H9 (cell line): ENCODE measurements around the gene PBX4. TPM values are rescaled to one million over a fixed set of nuclear protein-coding genes. Genes with fewer than 3 reads are reported as not detected.

ENCODE experiments used
- DNase-seq: peaks from one replicate; pipeline ENCODE4 v3.0.0-alpha.2; 2017
- H2AFZ ChIP-seq: one replicate; pipeline ENCODE4 v1.6.1; 2013; ENCODE audit warnings: mild to moderate bottlenecking, low read length, control low read depth, moderate library complexity
- H2AK5ac ChIP-seq: 2 replicates; pipeline ENCODE4 v1.6.1; 2013; ENCODE audit warnings: low read length, control low read depth, mixed read lengths; ENCODE audit not compliant: insufficient read length
- H2BK120ac ChIP-seq: one replicate; pipeline ENCODE4 v1.6.1; 2013; ENCODE audit warnings: low read depth, mild to moderate bottlenecking, low read length, control low read depth, inconsistent platforms; ENCODE audit not compliant: poor library complexity, severe bottlenecking
- H2BK12ac ChIP-seq: 2 replicates; pipeline ENCODE4 v1.6.1; 2013; ENCODE audit warnings: low read length, control low read depth, mixed read lengths, low read depth; ENCODE audit not compliant: insufficient read length
- H2BK15ac ChIP-seq: 2 replicates; pipeline ENCODE4 v1.6.1; 2013; ENCODE audit warnings: low read depth, low read length, control low read depth
- H2BK20ac ChIP-seq: one replicate; pipeline ENCODE4 v1.6.1; 2013; ENCODE audit warnings: low read depth, mild to moderate bottlenecking, low read length, control low read depth, inconsistent platforms; ENCODE audit not compliant: poor library complexity, severe bottlenecking
- H2BK5ac ChIP-seq: 2 replicates; pipeline ENCODE4 v1.6.1; 2013; ENCODE audit warnings: low read length, control low read depth, mixed read lengths; ENCODE audit not compliant: insufficient read length
- H3K14ac ChIP-seq: 2 replicates; pipeline ENCODE4 v1.6.1; 2013; ENCODE audit warnings: low read length, control low read depth; ENCODE audit not compliant: insufficient read depth
- H3K18ac ChIP-seq: 2 replicates; pipeline ENCODE4 v1.6.1; 2013; ENCODE audit warnings: low read depth, mild to moderate bottlenecking, mixed read lengths, low read length, control low read depth; ENCODE audit not compliant: insufficient read length
- H3K23ac ChIP-seq: 2 replicates; pipeline ENCODE4 v1.6.1; 2013; ENCODE audit warnings: low read length, control low read depth, mixed read lengths, low read depth; ENCODE audit not compliant: insufficient read length
- H3K23me2 ChIP-seq: 2 replicates; pipeline ENCODE4 v1.6.1; 2013; ENCODE audit warnings: low read depth, mild to moderate bottlenecking, mixed read lengths, low read length, control low read depth; ENCODE audit not compliant: insufficient read length, poor library complexity, severe bottlenecking
- H3K27ac ChIP-seq: 2 replicates; pipeline ENCODE4 v1.5.1; 2013; ENCODE audit warnings: low read length, control low read depth, mixed read lengths, low read depth; ENCODE audit not compliant: insufficient read length
- H3K27me3 ChIP-seq: 2 replicates; pipeline ENCODE4 v1.6.1; 2013; ENCODE audit warnings: low read length, control low read depth, inconsistent platforms; ENCODE audit not compliant: insufficient read depth
- H3K4ac ChIP-seq: 2 replicates; pipeline ENCODE4 v1.6.1; 2013; ENCODE audit warnings: low read depth, mild to moderate bottlenecking, control low read depth, inconsistent platforms, low read length, moderate library complexity
- H3K4me1 ChIP-seq: 2 replicates; pipeline ENCODE4 v1.6.1; 2013; ENCODE audit warnings: low read length, control low read depth, inconsistent platforms; ENCODE audit not compliant: insufficient read depth
- H3K4me2 ChIP-seq: 2 replicates; pipeline ENCODE4 v1.6.1; 2013; ENCODE audit warnings: low read length, control low read depth, mixed read lengths; ENCODE audit not compliant: insufficient read length, insufficient read depth
- H3K56ac ChIP-seq: 2 replicates; pipeline ENCODE4 v1.6.1; 2013; ENCODE audit warnings: low read depth, mild to moderate bottlenecking, mixed read lengths, low read length, control low read depth; ENCODE audit not compliant: insufficient read length
- H3K79me1 ChIP-seq: 2 replicates; pipeline ENCODE4 v1.6.1; 2013; ENCODE audit warnings: low read depth, mild to moderate bottlenecking, moderate library complexity, low read length, control low read depth, inconsistent platforms; ENCODE audit not compliant: insufficient read depth, poor library complexity, severe bottlenecking
- H3K79me2 ChIP-seq: 2 replicates; pipeline ENCODE4 v1.6.1; 2013; ENCODE audit warnings: low read length, control low read depth, inconsistent platforms; ENCODE audit not compliant: insufficient read depth
- H3K9ac ChIP-seq: 2 replicates; pipeline ENCODE4 v1.6.1; 2013; ENCODE audit warnings: low read length, control low read depth, mixed read lengths; ENCODE audit not compliant: insufficient read length; ENCODE audit errors: extremely low read depth
- H3K9me3 ChIP-seq: one replicate; pipeline ENCODE4 v1.6.1; 2013; ENCODE audit warnings: low read depth, low read length, inconsistent platforms; ENCODE audit not compliant: control insufficient read depth
- H3T11ph ChIP-seq: one replicate; pipeline ENCODE4 v1.6.1; 2013; ENCODE audit warnings: mild to moderate bottlenecking, low read length, control low read depth, inconsistent platforms
- H4K20me1 ChIP-seq: one replicate; pipeline ENCODE4 v1.6.1; 2013; ENCODE audit not compliant: control insufficient read depth, insufficient read length, insufficient read depth
- H4K5ac ChIP-seq: 2 replicates; pipeline ENCODE4 v1.6.1; 2013; ENCODE audit warnings: low read depth, mild to moderate bottlenecking, mixed read lengths, low read length, control low read depth; ENCODE audit not compliant: insufficient read length
- H4K8ac ChIP-seq: replicated peaks from 2 replicates; pipeline ENCODE4 v1.6.1; 2013; ENCODE audit warnings: low read length, control low read depth, mixed read lengths, low read depth; ENCODE audit not compliant: insufficient read length
- H4K91ac ChIP-seq: 2 replicates; pipeline ENCODE4 v1.6.1; 2013; ENCODE audit warnings: low read depth, mild to moderate bottlenecking, moderate library complexity, mixed read lengths, low read length, control low read depth; ENCODE audit not compliant: insufficient read length
- H3K27ac Mint-ChIP-seq, 3 experiments: 2 replicates in 2 of 3; 3 replicates in 1 of 3; pipeline ENCODE4 v1.8.0; 2020 to 2021; ENCODE audit warnings: mixed read lengths in 3 of 3, mild to moderate bottlenecking in 1 of 3, moderate library complexity in 1 of 3
- H3K27me3 Mint-ChIP-seq: 2 replicates; pipeline ENCODE4 v1.8.0; 2021; ENCODE audit warnings: low read depth, mild to moderate bottlenecking, moderate library complexity, mixed read lengths
- H3K36me3 Mint-ChIP-seq, 3 experiments: 2 replicates in 2 of 3; 3 replicates in 1 of 3; pipeline ENCODE4 v1.8.0; 2020 to 2021; ENCODE audit warnings: low read depth in 3 of 3, mixed read lengths in 3 of 3; ENCODE audit not compliant: insufficient read depth in 1 of 3
- H3K4me1 Mint-ChIP-seq, 2 experiments: 2 replicates each; pipeline ENCODE4 v1.8.0; 2020; ENCODE audit warnings: mixed read lengths in 2 of 2
- H3K4me3 Mint-ChIP-seq, 2 experiments: 2 replicates in 1 of 2; 3 replicates in 1 of 2; pipeline ENCODE4 v1.8.0; 2020 to 2021; ENCODE audit warnings: mild to moderate bottlenecking in 2 of 2, mixed read lengths in 2 of 2, moderate library complexity in 1 of 2
- H3K9me3 Mint-ChIP-seq, 2 experiments: 2 replicates in 1 of 2; 3 replicates in 1 of 2; pipeline ENCODE4 v1.8.0; 2020; ENCODE audit warnings: mild to moderate bottlenecking in 2 of 2, mixed read lengths in 2 of 2, moderate library complexity in 1 of 2
- WGBS: extraction: QIAGEN DNeasy Blood & Tissue Kit; methylation state at CpG from one replicate; pipeline ENCODE4 v1.1.7; 2013; ENCODE audit warnings: missing lambda C conversion rate, low lambda C conversion rate, mixed read lengths; ENCODE audit not compliant: insufficient read length; ENCODE audit errors: extremely low coverage; 5-methylcytosine and 5-hydroxymethylcytosine counted together
- total RNA-seq: library from RNA; stranded (reverse); gene quantifications from 2 replicates; pipeline ENCODE4 v1.2.1, GENCODE V29; 2021
- TF ChIP-seq, protein P1 (sequence below): fragments of 200-600 bp; sonication (generic); conservative IDR thresholded peaks from 3 replicates; pipeline ENCODE4 v1.8.0; 2021; ENCODE audit warnings: antibody characterized with exemption, mild to moderate bottlenecking

The PBX4 gene
- total RNA-seq, 1 experiment from 2014 or later, result 3.3 TPM

DNA sequence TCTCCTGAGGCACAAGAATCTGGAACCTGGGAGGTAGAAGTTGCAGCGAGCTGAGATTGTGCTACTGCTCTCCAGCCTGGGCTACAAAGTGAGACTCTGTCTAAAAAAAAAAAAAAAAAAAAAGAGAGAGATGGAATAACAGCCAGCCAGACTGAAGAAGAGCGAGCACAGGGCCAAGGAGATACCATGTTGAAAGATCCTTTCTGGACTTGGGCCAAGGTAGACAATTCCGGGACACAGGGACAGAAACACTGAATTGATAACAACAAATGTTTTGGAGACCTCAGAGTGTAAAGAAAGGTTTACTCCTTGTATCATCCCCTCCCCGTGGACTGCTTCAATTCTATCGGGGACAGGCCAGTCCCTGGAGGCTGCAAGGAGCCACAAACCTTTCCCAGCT lies 4.9 kb upstream of the PBX4 start:
- Histone ChIP-seq H3K79me1 (no peaks in the 10 kb centered on the region), H2BK120ac (no peak overlapping the region), H3T11ph (no peak overlapping the region), H3K27ac (no peak overlapping the region), H4K5ac (no peak overlapping the region), H3K4me1 (peaks cover 3% of the 10 kb centered on the region; the same call in 1 of the 2 replicates), H3K23ac (no peak overlapping the region), H3K4me2 (no peak overlapping the region), H2BK5ac (no peak overlapping the region), H2BK20ac (no peak overlapping the region), H2AK5ac (no peak overlapping the region), H3K27me3 (no peaks in the 10 kb centered on the region), H4K20me1 (peaks cover 2% of the 10 kb centered on the region), H2BK15ac (no peak overlapping the region), H3K14ac (no peak overlapping the region), H4K8ac (no peak overlapping the region), H2BK12ac (no peak overlapping the region), H4K91ac (no peak overlapping the region), H3K18ac (no peak overlapping the region), H2AFZ (no peak overlapping the region), H3K4ac (no peak overlapping the region), H3K79me2 (peaks cover 2% of the 10 kb centered on the region; the same call in 1 of the 2 replicates), H3K56ac (no peak overlapping the region), H3K9ac (no peak overlapping the region), H3K9me3 (no peaks in the 10 kb centered on the region), H3K23me2 (peaks cover 10% of the 10 kb centered on the region)
- Mint-ChIP-seq H3K4me3 (no peak overlapping the region), H3K36me3 (peaks cover 21 to 36% (median 27%) of the 10 kb centered on the region in 3 experiments; a peak in 6 of 7 replicates), H3K4me1 (peaks cover 20 to 24% of the 10 kb centered on the region in 2 experiments), H3K9me3 (no peaks in the 10 kb centered on the region), H3K27ac (no peak overlapping the region), H3K27me3 (peaks cover 13% of the 10 kb centered on the region)
- no CpG with 5 or more reads among the region's 5 CpGs for WGBS
- DNase-seq, result no peak
- TF ChIP-seq, protein P1, sequence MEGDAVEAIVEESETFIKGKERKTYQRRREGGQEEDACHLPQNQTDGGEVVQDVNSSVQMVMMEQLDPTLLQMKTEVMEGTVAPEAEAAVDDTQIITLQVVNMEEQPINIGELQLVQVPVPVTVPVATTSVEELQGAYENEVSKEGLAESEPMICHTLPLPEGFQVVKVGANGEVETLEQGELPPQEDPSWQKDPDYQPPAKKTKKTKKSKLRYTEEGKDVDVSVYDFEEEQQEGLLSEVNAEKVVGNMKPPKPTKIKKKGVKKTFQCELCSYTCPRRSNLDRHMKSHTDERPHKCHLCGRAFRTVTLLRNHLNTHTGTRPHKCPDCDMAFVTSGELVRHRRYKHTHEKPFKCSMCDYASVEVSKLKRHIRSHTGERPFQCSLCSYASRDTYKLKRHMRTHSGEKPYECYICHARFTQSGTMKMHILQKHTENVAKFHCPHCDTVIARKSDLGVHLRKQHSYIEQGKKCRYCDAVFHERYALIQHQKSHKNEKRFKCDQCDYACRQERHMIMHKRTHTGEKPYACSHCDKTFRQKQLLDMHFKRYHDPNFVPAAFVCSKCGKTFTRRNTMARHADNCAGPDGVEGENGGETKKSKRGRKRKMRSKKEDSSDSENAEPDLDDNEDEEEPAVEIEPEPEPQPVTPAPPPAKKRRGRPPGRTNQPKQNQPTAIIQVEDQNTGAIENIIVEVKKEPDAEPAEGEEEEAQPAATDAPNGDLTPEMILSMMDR, result no peak
